Measurements from ENCODE around the gene C20orf141.

- TF ChIP-seq, protein P1, sequence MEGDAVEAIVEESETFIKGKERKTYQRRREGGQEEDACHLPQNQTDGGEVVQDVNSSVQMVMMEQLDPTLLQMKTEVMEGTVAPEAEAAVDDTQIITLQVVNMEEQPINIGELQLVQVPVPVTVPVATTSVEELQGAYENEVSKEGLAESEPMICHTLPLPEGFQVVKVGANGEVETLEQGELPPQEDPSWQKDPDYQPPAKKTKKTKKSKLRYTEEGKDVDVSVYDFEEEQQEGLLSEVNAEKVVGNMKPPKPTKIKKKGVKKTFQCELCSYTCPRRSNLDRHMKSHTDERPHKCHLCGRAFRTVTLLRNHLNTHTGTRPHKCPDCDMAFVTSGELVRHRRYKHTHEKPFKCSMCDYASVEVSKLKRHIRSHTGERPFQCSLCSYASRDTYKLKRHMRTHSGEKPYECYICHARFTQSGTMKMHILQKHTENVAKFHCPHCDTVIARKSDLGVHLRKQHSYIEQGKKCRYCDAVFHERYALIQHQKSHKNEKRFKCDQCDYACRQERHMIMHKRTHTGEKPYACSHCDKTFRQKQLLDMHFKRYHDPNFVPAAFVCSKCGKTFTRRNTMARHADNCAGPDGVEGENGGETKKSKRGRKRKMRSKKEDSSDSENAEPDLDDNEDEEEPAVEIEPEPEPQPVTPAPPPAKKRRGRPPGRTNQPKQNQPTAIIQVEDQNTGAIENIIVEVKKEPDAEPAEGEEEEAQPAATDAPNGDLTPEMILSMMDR (IDR thresholded peaks at IDR 0.05) = no peak
- no peak for TF ChIP-seq ZFX (IDR thresholded peaks at IDR 0.05; ENCODE audit: borderline replicate concordance)
Observed at GRCh38 chr20:2838170-2838797, 23.5 kb downstream of the C20orf141 start.

Data from 22Rv1 (cell line).